GM06990 (cell line): ENCODE measurements around the gene CAMKMT.

Experiments used
- DNase-seq: peaks from one replicate; pipeline ENCODE4 v3.0.0-alpha.2; 2011; ENCODE audit not compliant: insufficient read length; ENCODE audit errors: extremely low read depth
- H3K27me3 ChIP-seq: replicated peaks from 2 replicates; pipeline ENCODE4 v1.6.0; 2011; ENCODE audit warnings: low read length; ENCODE audit not compliant: control insufficient read depth, insufficient read depth
- H3K36me3 ChIP-seq: 2 replicates; pipeline ENCODE4 v1.5.1; 2011; ENCODE audit warnings: low read length; ENCODE audit not compliant: control insufficient read depth, insufficient read depth
- H3K4me3 ChIP-seq: replicated peaks from 2 replicates; pipeline ENCODE4 v1.5.1; 2011; ENCODE audit warnings: low read depth, mild to moderate bottlenecking, control low read depth, low read length
- CTCF ChIP-seq: IDR thresholded peaks from 2 replicates; pipeline ENCODE4 v1.5.1; 2011; ENCODE audit warnings: low read length, control low read depth, mild to moderate bottlenecking, inconsistent platforms; ENCODE audit not compliant: insufficient read depth, poor library complexity, severe bottlenecking

The CAMKMT gene

GRCh38 chr2:44817256-44817655 is 455.5 kb downstream of the CAMKMT start:
- TF ChIP-seq CTCF = no peak
- Histone ChIP-seq H3K36me3 (no peaks in the 10 kb centered on the region), H3K4me3 (no peak overlapping the region), H3K27me3 (no peaks in the 10 kb centered on the region)
- DNase-seq = no peak

- Histone ChIP-seq H3K4me3 (no peak overlapping the region), H3K36me3 (no peaks in the 10 kb centered on the region), H3K27me3 (no peaks in the 10 kb centered on the region)
- no peak for TF ChIP-seq CTCF
- no peak for DNase-seq
These were observed 456.1 kb downstream of the CAMKMT start for GRCh38 chr2:44817673-44818335.

GRCh38 chr2:44819061-44819460 is 457.3 kb downstream of the CAMKMT start:
- Histone ChIP-seq H3K4me3 (no peak overlapping the region), H3K36me3 (no peaks in the 10 kb centered on the region), H3K27me3 (no peaks in the 10 kb centered on the region)
- no peak for DNase-seq
- no peak for TF ChIP-seq CTCF

- H3K36me3 ChIP-seq = no peaks in the 10 kb centered on the region
- H3K4me3 ChIP-seq = no peak overlapping the region
- TF ChIP-seq CTCF = no peak
- DNase-seq = no peak
- no peaks in the 10 kb centered on the region for H3K27me3 ChIP-seq
These were observed 459.8 kb downstream of the CAMKMT start for GRCh38 chr2:44821500-44821899.

- DNase-seq = no peak
- no peak for TF ChIP-seq CTCF
- Histone ChIP-seq H3K36me3 (no peaks in the 10 kb centered on the region), H3K4me3 (no peak overlapping the region), H3K27me3 (no peaks in the 10 kb centered on the region)
These were observed 460.4 kb downstream of the CAMKMT start for GRCh38 chr2:44822174-44822573.
